ENCODE measurements around the gene BLOC1S1.

GRCh38 chr12:55698965-55699364 lies 16.9 kb upstream of the BLOC1S1 start:
- TF ChIP-seq CTCF (IDR thresholded peaks at IDR 0.05) = no peak
- TF ChIP-seq POLR2A (IDR thresholded peaks at IDR 0.05) = no peak
- no peak for TF ChIP-seq POLR2AphosphoS5 (IDR thresholded peaks at IDR 0.05)

Measured in upper lobe of left lung (tissue), 4 donors.